Bronchial epithelial cell (primary cell): ENCODE measurements around the gene ARHGAP19. TPM values are rescaled to one million over a fixed set of nuclear protein-coding genes. Genes with fewer than 3 reads are reported as not detected.

Experiments
- DNase-seq: peaks from one replicate; pipeline ENCODE4 v3.0.0-alpha.2; 2010; ENCODE audit warnings: low read depth
- FAIRE-seq: peaks from 2 replicates; lab custom pipeline; 2011; peaks lifted over from hg19 to GRCh38; lab: Jason Lieb, UNC
- H3K27me3 ChIP-seq: 2 replicates; pipeline ENCODE4 v1.5.1; 2011; ENCODE audit warnings: low read length; ENCODE audit not compliant: control insufficient read depth, insufficient read depth
- H3K36me3 ChIP-seq: 2 replicates; pipeline ENCODE4 v1.5.1; 2011; ENCODE audit warnings: low read length; ENCODE audit not compliant: control insufficient read depth, insufficient read depth
- H3K4me3 ChIP-seq: 2 replicates; pipeline ENCODE4 v1.5.1; 2011; ENCODE audit warnings: mild to moderate bottlenecking, low read depth, low read length, control low read depth
- total RNA-seq: library from RNA; depleted of rRNA; stranded (reverse); fragments of >200 nt; gene quantifications from 2 replicates; pipeline ENCODE4 v1.2.1, GENCODE V29; 2014
- TF ChIP-seq, protein P1 (sequence below): IDR thresholded peaks from 2 replicates; pipeline ENCODE4 v1.5.1; 2011; ENCODE audit warnings: mild to moderate bottlenecking, moderate library complexity, low read length, control low read depth, inconsistent platforms; ENCODE audit not compliant: insufficient read depth, severe bottlenecking

ARHGAP19 gene
- total RNA-seq, 1 donor from 2014 or later: 4.7 TPM

DNA sequence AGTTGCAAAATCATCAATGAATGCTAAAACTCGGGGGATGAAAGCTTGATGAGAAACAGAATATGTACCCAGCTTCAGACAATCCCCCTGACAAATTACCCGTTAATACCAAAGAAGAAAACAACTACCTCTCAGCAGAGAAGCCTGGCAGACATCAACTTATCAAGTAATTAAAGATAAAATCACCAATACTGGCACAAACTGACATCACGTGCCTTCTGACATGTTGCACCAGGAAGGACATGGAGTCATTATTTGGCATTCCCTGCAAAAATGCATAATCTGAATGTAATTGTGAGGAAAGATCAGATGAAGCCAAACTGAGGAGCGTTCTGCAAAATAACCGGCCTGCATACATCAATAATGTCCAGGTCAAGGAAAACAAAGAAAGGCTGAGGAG is 114.4 kb downstream of the ARHGAP19 start:
- TF ChIP-seq, protein P1, sequence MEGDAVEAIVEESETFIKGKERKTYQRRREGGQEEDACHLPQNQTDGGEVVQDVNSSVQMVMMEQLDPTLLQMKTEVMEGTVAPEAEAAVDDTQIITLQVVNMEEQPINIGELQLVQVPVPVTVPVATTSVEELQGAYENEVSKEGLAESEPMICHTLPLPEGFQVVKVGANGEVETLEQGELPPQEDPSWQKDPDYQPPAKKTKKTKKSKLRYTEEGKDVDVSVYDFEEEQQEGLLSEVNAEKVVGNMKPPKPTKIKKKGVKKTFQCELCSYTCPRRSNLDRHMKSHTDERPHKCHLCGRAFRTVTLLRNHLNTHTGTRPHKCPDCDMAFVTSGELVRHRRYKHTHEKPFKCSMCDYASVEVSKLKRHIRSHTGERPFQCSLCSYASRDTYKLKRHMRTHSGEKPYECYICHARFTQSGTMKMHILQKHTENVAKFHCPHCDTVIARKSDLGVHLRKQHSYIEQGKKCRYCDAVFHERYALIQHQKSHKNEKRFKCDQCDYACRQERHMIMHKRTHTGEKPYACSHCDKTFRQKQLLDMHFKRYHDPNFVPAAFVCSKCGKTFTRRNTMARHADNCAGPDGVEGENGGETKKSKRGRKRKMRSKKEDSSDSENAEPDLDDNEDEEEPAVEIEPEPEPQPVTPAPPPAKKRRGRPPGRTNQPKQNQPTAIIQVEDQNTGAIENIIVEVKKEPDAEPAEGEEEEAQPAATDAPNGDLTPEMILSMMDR: no peak
- Histone ChIP-seq H3K36me3 (no peaks in the 10 kb centered on the region), H3K4me3 (no peak overlapping the region), H3K27me3 (peaks cover 8% of the 10 kb centered on the region)
- no peak for FAIRE-seq
- DNase-seq: no peak

DNA sequence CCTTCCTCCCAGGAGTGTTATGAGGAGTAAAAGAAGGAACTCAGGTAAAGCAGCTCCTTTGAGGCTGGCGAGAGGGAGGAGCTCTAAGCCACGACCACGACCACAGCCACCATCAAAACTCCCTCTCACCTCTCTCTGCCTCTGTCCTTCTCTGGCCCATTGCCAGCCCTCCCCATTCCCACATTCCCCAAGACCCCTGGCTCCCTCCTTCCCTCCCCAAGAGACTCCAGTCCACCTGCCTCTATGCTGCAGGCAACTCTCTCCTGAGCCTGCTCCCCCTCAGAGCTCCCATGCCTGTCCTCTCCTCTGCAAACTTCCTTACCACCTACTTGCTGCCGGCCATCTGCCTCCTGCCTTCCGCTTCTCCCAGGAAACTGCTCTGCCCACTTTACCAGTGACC is 116.2 kb downstream of the ARHGAP19 start:
- Histone ChIP-seq H3K4me3 (no peak overlapping the region), H3K27me3 (peaks cover 9% of the 10 kb centered on the region), H3K36me3 (no peaks in the 10 kb centered on the region)
- FAIRE-seq (no peak), DNase-seq (no peak)
- TF ChIP-seq, protein P1: no peak

DNA sequence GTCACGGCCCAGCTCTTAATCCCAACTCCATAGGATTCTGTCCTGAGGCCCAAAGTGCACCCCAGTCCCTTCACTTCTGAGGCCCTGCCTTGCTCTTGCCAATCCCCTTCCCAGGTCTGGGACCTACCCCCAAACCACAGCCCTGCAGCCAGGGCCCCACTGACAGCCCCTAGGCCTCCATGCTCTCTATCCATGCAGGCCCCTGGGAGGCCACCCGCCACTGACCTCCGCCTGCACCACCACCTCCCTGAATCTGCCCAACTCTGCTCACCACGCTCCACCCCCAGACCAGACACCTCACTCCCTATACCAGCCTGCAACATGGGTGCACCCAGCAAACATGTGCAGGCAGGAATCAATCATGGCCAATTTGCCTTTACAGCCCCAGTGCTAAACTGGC is 116.9 kb downstream of the ARHGAP19 start:
- TF ChIP-seq, protein P1: no peak
- FAIRE-seq (no peak), DNase-seq (no peak)
- H3K4me3 ChIP-seq: no peak overlapping the region
- H3K27me3 ChIP-seq: peaks cover 6% of the 10 kb centered on the region
- H3K36me3 ChIP-seq: no peaks in the 10 kb centered on the region

DNA sequence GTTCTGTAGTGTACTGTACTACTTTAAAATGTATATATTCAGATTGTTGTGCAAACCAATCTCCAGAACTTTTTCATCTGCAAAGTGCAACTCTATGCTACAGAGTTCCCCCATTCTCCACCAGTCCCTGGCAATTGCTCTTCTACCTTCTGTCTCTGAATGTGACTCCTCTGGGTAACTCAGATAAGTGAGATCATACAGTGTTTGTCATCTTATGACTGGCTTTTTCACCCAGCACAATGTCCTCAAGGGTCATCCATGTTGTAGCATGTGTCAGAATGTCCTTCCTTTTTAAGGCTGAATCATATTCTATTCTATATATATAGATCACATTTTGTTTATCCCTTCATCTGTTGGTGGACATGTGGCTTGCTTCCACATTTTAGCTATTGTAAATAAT is 117.5 kb downstream of the ARHGAP19 start:
- Histone ChIP-seq H3K36me3 (no peaks in the 10 kb centered on the region), H3K4me3 (no peak overlapping the region), H3K27me3 (peaks cover 6% of the 10 kb centered on the region)
- TF ChIP-seq, protein P1: no peak
- DNase-seq (peak; percentile 7), FAIRE-seq (no peak)

DNA sequence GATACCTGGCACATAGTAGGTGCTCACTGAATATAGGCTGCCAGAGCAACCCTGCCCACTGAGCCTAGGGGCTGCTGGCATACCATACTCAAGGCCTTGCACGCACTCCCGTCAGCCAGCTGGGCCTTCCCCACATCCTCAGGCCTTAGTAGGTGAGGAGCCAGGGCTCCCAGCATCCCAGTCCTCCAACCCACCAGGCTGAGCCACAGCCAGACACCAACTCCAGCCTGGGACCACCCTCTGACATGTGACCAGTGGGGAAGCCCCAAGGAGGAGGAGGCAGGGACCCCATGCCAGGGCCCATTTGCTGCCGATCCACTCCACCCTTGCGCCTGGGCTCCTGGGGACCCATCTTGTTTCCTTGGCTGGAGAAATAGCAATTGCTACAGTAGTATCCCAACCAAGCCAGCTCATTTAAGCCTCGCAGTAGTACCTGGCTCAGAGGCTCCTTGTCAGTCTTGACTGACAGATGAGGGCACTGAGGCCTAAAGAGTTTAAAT is 118.1 kb downstream of the ARHGAP19 start:
- Histone ChIP-seq H3K36me3 (no peaks in the 10 kb centered on the region), H3K27me3 (peaks cover 8% of the 10 kb centered on the region), H3K4me3 (no peak overlapping the region)
- DNase-seq: no peak
- TF ChIP-seq, protein P1: no peak
- FAIRE-seq: peak; percentile 18

DNA sequence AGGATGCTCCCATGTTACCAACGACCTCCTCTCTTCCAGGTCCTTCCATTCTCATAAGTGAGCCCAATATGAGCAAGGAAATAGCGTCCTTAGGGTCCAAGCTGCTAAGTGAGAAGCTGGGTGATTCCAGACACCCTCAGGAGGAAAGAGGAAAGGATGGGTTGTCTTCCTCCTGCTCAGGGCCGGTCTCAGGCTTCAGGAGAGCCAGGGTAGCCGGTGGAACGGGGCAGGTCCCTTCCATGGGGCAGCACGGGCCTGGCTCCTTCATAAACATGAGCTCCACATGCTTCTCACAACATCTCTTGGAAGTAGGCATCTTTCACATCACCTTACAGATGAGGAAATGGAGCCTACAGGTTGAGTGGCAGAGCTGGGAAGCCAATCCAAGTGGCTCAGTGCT is 119.4 kb downstream of the ARHGAP19 start:
- Histone ChIP-seq H3K27me3 (peaks cover 6% of the 10 kb centered on the region), H3K4me3 (no peak overlapping the region), H3K36me3 (no peaks in the 10 kb centered on the region)
- no peak for DNase-seq
- TF ChIP-seq, protein P1: no peak
- FAIRE-seq: no peak
